Naive thymus-derived CD4-positive, alpha-beta T cell (primary cell): ENCODE measurements around the gene CREG1. TPM values are rescaled to one million over a fixed set of nuclear protein-coding genes. Genes with fewer than 3 reads are reported as not detected.

ENCODE experiments used
- ATAC-seq: fragments of 150-1000 bp; cut with Tn5 transposase; 2 replicates; pipeline ENCODE4 v1.10.0; 2021; ENCODE audit warnings: mild to moderate bottlenecking, moderate library complexity
- CTCF ChIA-PET: fragments of 350-600 bp; sonication (Branson Sonifier 250); formaldehyde crosslinking; loops from one replicate; lab custom pipeline; 2021; ENCODE audit warnings: antibody characterized with exemption; lab: Charles Lee
- POLR2A ChIA-PET: fragments of 350-600 bp; sonication (Branson Sonifier 250); formaldehyde crosslinking; loops from one replicate; lab custom pipeline; 2021; ENCODE audit warnings: antibody characterized with exemption, inconsistent platforms; lab: Charles Lee
- DNase-seq, 9 donors: peaks; one replicate each; pipeline versions ENCODE4 v3.0.0 to v3.0.0-alpha.2; 2020 to 2022; ENCODE audit warnings: mixed read lengths in 1 of 9
- H3K27ac ChIP-seq: one replicate; pipeline ENCODE4 v1.7.0; 2013; ENCODE audit warnings: mild to moderate bottlenecking, low read depth, low read length, moderate library complexity
- H3K27me3 ChIP-seq, 2 donors: one replicate each; pipeline ENCODE4 v1.7.0; 2013; ENCODE audit warnings: low read length in 2 of 2, mild to moderate bottlenecking in 2 of 2, moderate library complexity in 2 of 2; ENCODE audit not compliant: control insufficient read depth in 2 of 2, insufficient read depth in 2 of 2
- H3K36me3 ChIP-seq, 3 experiments: 1 replicate in 2 of 3; 2 replicates in 1 of 3; pipeline ENCODE4 v1.7.0; 2013; ENCODE audit warnings: low read length in 3 of 3, mild to moderate bottlenecking in 3 of 3, moderate library complexity in 1 of 3; ENCODE audit not compliant: insufficient read depth in 3 of 3, control insufficient read depth in 2 of 3
- H3K4me1 ChIP-seq, 2 donors: one replicate each; pipeline ENCODE4 v1.7.0; 2013; ENCODE audit warnings: low read length in 2 of 2, mild to moderate bottlenecking in 2 of 2, moderate library complexity in 1 of 2; ENCODE audit not compliant: control insufficient read depth in 2 of 2, insufficient read depth in 2 of 2
- H3K4me3 ChIP-seq: 2 replicates; pipeline ENCODE4 v1.7.0; 2013; ENCODE audit warnings: mild to moderate bottlenecking, low read length
- H3K9me3 ChIP-seq, 3 experiments: 1 replicate in 2 of 3; 2 replicates in 1 of 3; pipeline ENCODE4 v1.7.0; 2013; ENCODE audit warnings: low read length in 3 of 3; ENCODE audit not compliant: control insufficient read depth in 2 of 3
- H3K27ac Mint-ChIP-seq, 9 donors: one replicate each; pipeline ENCODE4 v1.8.0; 2020 to 2022; ENCODE audit warnings: mixed read lengths in 9 of 9, mild to moderate bottlenecking in 8 of 9, moderate library complexity in 5 of 9, inconsistent platforms in 2 of 9
- H3K27me3 Mint-ChIP-seq, 5 donors: one replicate each; pipeline ENCODE4 v1.8.0; 2021 to 2022; ENCODE audit warnings: mixed read lengths in 5 of 5, mild to moderate bottlenecking in 1 of 5
- H3K36me3 Mint-ChIP-seq, 5 donors: one replicate each; pipeline ENCODE4 v1.8.0; 2020 to 2022; ENCODE audit warnings: mixed read lengths in 5 of 5, mild to moderate bottlenecking in 3 of 5, inconsistent platforms in 1 of 5
- H3K4me1 Mint-ChIP-seq, 7 donors: one replicate each; pipeline ENCODE4 v1.8.0; 2020 to 2022; ENCODE audit warnings: mixed read lengths in 7 of 7, mild to moderate bottlenecking in 3 of 7, inconsistent platforms in 1 of 7
- H3K4me3 Mint-ChIP-seq, 10 donors: one replicate each; pipeline ENCODE4 v1.8.0; 2020 to 2022; ENCODE audit warnings: mild to moderate bottlenecking in 10 of 10, mixed read lengths in 10 of 10, moderate library complexity in 6 of 10, inconsistent platforms in 2 of 10
- H3K9me3 Mint-ChIP-seq, 11 donors: one replicate each; pipeline ENCODE4 v1.8.0; 2020 to 2022; ENCODE audit warnings: mixed read lengths in 11 of 11, mild to moderate bottlenecking in 4 of 11, inconsistent platforms in 1 of 11, moderate library complexity in 1 of 11
- intact Hi-C, 2 donors: fragments of 100-400 bp; cut with micrococcal nuclease; formaldehyde crosslinking; loops; one replicate each; pipeline ENCODE4 v1.15.1; 2023
- polyA plus RNA-seq, 2 donors: library from polyadenylated mRNA; unstranded; fragments of 300-500 nt; fragmentation: Illumina TruSeq; gene quantifications; one replicate each; pipeline ENCODE4 v1.2.3, GENCODE V29; 2021
- total RNA-seq, 6 experiments: library from RNA in 5 of 6; stranded (reverse) in 5 of 6; gene quantifications; 1 replicate in 5 of 6; 2 replicates in 1 of 6; pipeline ENCODE4 v1.2.3 and lab custom pipeline; 2021 to 2026

The CREG1 gene
- total and polyA plus RNA-seq, 7 experiments from 2014 or later, result 10.6 to 40.6 (median 23.4) TPM

GRCh38 chr1:167542109-167543032 lies 11.2 kb downstream of the CREG1 start:
- Histone ChIP-seq H3K27ac (no peak overlapping the region), H3K36me3 (peaks cover 0 to 24% (median 6%) of the 10 kb centered on the region in 3 experiments), H3K27me3 (no peaks in the 10 kb centered on the region), H3K4me1 (no peaks in the 10 kb centered on the region), H3K4me3 (no peak overlapping the region), H3K9me3 (no peaks in the 10 kb centered on the region)
- peaks cover 0 to 2% (median 0%) of the 10 kb centered on the region in 11 donors for H3K9me3 Mint-ChIP-seq
- ChIA-PET POLR2A (interaction anchor here (1.0 to 1.8 kb wide), 3 partner anchors 10 to 76 kb away, joined by 3 to 4 read pairs (median 4); no protein-coding TSS in a partner anchor), CTCF (interaction anchor here (0.5 to 3.1 kb wide), 6 partner anchors 11 to 319 kb away, joined by 3 to 18 read pairs (median 5); partner anchors contain the start of gene CREG1)
- no peak for DNase-seq
- intact Hi-C loops, result loop anchor here in 1 of 2 donors (1.0 to 5.0 kb wide), 3 partner anchors 14 to 420 kb away; partner anchors contain the start of gene POU2F1
- H3K27ac Mint-ChIP-seq, result peak overlapping the region in 2 of 9 donors; percentile 33 to 68
- peak overlapping the region in 1 of 10 donors; percentile 15 for H3K4me3 Mint-ChIP-seq
- H3K27me3 Mint-ChIP-seq, result no peaks in the 10 kb centered on the region
- H3K4me1 Mint-ChIP-seq, result peaks cover 3 to 56% (median 5%) of the 10 kb centered on the region in 7 donors
- H3K36me3 Mint-ChIP-seq, result peaks cover 0 to 26% (median 7%) of the 10 kb centered on the region in 5 donors
- ATAC-seq, result no peak

DNA sequence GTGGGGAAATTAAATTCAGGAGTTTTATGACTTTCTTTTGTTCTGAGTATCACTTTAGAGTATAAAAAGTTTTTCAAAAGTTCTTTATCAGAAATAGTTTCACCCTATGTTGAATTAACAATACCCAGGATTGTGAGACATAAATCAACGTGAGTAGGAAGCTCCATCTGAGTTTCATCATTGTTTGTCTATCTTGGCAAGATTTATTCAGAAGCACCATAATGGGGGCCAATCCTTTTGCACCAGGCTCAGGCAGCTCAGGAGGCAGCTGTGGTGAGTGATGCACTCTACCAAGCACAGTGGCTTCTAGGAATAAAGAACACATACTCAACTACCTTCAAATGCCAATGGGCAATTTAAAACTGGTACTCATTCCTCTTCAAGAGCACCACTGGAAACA lies 12.0 kb downstream of the CREG1 start:
- Mint-ChIP-seq H3K4me3 (peak overlapping the region in 1 of 10 donors; percentile 15), H3K27me3 (no peaks in the 10 kb centered on the region), H3K27ac (peak overlapping the region in 1 of 9 donors; percentile 68), H3K9me3 (peaks cover 0 to 2% (median 0%) of the 10 kb centered on the region in 11 donors), H3K4me1 (peaks cover 3 to 56% (median 5%) of the 10 kb centered on the region in 7 donors), H3K36me3 (peaks cover 0 to 21% (median 2%) of the 10 kb centered on the region in 5 donors)
- DNase-seq (no peak), ATAC-seq (no peak)
- Histone ChIP-seq H3K4me1 (no peaks in the 10 kb centered on the region), H3K36me3 (peaks cover 0 to 20% (median 1%) of the 10 kb centered on the region in 3 experiments), H3K27me3 (no peaks in the 10 kb centered on the region), H3K9me3 (no peaks in the 10 kb centered on the region), H3K27ac (no peak overlapping the region), H3K4me3 (no peak overlapping the region)
- CTCF ChIA-PET, result interaction anchor here (0.7 to 3.3 kb wide), 8 partner anchors 8 to 319 kb away, joined by 3 to 18 read pairs (median 6); partner anchors contain the start of gene CREG1
- intact Hi-C loops, result loop anchor here (1.0 to 5.0 kb wide), 7 partner anchors 13 to 475 kb away; partner anchors contain the start of gene POU2F1 (in 1 of the 2)
- POLR2A ChIA-PET, result interaction anchor here (0.5 to 1.8 kb wide), 5 partner anchors 9 to 75 kb away, joined by 3 to 4 read pairs (median 4); no protein-coding TSS in a partner anchor

DNA sequence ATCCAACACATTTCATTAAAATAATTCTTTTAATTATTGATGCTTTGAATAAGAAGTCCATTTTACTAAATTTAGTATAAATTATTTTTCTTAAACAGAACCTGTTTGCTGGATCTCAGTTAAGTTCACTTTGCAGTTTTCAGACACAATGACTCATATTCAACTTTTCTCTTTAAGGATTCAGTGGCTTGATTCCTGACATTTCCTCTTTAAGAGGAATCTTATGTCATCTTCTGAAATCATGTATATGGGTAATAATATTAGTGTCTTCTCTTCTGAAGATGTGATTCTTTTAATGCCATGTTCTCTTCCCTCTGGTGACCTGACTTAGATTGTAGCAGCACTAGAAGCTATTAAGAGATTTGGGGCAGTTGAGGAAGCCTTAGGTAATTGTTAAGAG lies 12.6 kb downstream of the CREG1 start:
- ChIA-PET POLR2A (interaction anchor here (0.5 to 1.8 kb wide), 4 partner anchors 8 to 74 kb away, joined by 3 to 4 read pairs (median 4); no protein-coding TSS in a partner anchor), CTCF (interaction anchor here (0.6 to 3.3 kb wide), 19 partner anchors 9 to 411 kb away, joined by 3 to 18 read pairs (median 5); partner anchors contain the start of genes CD247 and CREG1)
- no peak for ATAC-seq
- no peak overlapping the region for H3K27ac ChIP-seq
- no peaks in the 10 kb centered on the region for H3K4me1 ChIP-seq
- Mint-ChIP-seq H3K9me3 (peaks cover 0 to 2% (median 0%) of the 10 kb centered on the region in 11 donors), H3K36me3 (peaks cover 0 to 19% (median 0%) of the 10 kb centered on the region in 5 donors), H3K4me3 (no peak overlapping the region), H3K27me3 (no peaks in the 10 kb centered on the region), H3K27ac (no peak overlapping the region), H3K4me1 (peaks cover 3 to 56% (median 5%) of the 10 kb centered on the region in 7 donors)
- intact Hi-C loops, result loop anchor here (2.0 to 5.0 kb wide), 6 partner anchors 14 to 474 kb away; partner anchors contain the start of gene POU2F1 (in 1 of the 2)
- H3K9me3 ChIP-seq, result no peaks in the 10 kb centered on the region
- H3K27me3 ChIP-seq, result no peaks in the 10 kb centered on the region
- H3K4me3 ChIP-seq, result no peak overlapping the region
- DNase-seq, result no peak
- H3K36me3 ChIP-seq, result peaks cover 0 to 17% (median 0%) of the 10 kb centered on the region in 3 experiments

GRCh38 chr1:167538657-167539056 lies 14.9 kb downstream of the CREG1 start:
- intact Hi-C loops, result no loop called here
- Mint-ChIP-seq H3K27ac (peak overlapping the region in 1 of 9 donors; percentile 20), H3K9me3 (peaks cover 0 to 2% (median 0%) of the 10 kb centered on the region in 11 donors), H3K27me3 (no peaks in the 10 kb centered on the region), H3K4me1 (peaks cover 3 to 42% (median 5%) of the 10 kb centered on the region in 7 donors), H3K4me3 (peak overlapping the region in 1 of 10 donors; percentile 59), H3K36me3 (peaks cover 0 to 4% (median 0%) of the 10 kb centered on the region in 5 donors)
- ChIA-PET CTCF (interaction anchor here (0.9 to 3.3 kb wide), 5 partner anchors 34 to 149 kb away, joined by 3 to 14 read pairs (median 3); no protein-coding TSS in a partner anchor), POLR2A (no interaction called here)
- Histone ChIP-seq H3K4me1 (no peaks in the 10 kb centered on the region), H3K4me3 (no peak overlapping the region), H3K9me3 (no peaks in the 10 kb centered on the region), H3K27ac (no peak overlapping the region), H3K36me3 (no peaks in the 10 kb centered on the region), H3K27me3 (no peaks in the 10 kb centered on the region)
- no peak for DNase-seq
- ATAC-seq, result no peak

DNA sequence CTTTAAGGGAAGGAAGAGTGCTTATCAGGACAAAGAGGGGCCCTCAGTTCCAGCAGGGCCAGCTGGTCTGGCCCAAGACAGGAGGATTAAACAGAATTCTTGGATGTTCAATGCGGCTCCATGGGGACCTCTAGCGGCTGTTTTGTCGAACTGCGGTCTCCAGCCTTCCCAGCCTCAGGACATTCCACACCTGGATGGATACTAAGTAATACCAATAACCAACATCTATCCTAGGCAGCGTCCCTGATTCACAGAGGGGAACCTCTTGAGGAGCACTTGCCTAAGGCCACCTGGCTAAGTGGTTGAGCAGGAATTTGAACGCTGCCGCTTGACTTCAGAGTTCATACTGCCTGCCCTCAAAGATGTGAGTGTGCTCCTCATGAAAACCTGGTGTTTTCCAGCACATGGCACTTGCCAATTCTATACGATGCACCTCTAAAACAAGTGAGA lies 19.7 kb downstream of the CREG1 start:
- H3K4me3 Mint-ChIP-seq, result no peak overlapping the region
- no peaks in the 10 kb centered on the region for H3K9me3 Mint-ChIP-seq
- peaks cover 0 to 11% (median 2%) of the 10 kb centered on the region in 7 donors for H3K4me1 Mint-ChIP-seq
- Histone ChIP-seq H3K9me3 (no peaks in the 10 kb centered on the region), H3K4me1 (no peaks in the 10 kb centered on the region), H3K27ac (no peak overlapping the region), H3K27me3 (no peaks in the 10 kb centered on the region), H3K36me3 (no peaks in the 10 kb centered on the region), H3K4me3 (no peak overlapping the region)
- ATAC-seq (peak; percentile 87), DNase-seq (peak in 8 of 9 donors; percentile 50 to 72 (median 58))
- POLR2A ChIA-PET, result interaction anchor here (0.6 to 4.6 kb wide), 11 partner anchors 10 to 265 kb away, joined by 3 to 38 read pairs (median 3); partner anchors contain the start of gene CD247
- peak overlapping the region in 1 of 9 donors; percentile 30 for H3K27ac Mint-ChIP-seq
- no peaks in the 10 kb centered on the region for H3K36me3 Mint-ChIP-seq
- peaks cover 0 to 3% (median 0%) of the 10 kb centered on the region in 5 donors for H3K27me3 Mint-ChIP-seq
- intact Hi-C loops, result loop anchor here (1.0 to 5.0 kb wide), 8 partner anchors 42 to 467 kb away; partner anchors contain the start of gene POU2F1 (in 1 of the 2)
- CTCF ChIA-PET, result interaction anchor here (0.7 to 4.8 kb wide), 38 partner anchors 9 to 410 kb away, joined by 3 to 48 read pairs (median 5); partner anchors contain the start of genes CD247, CREG1 and POU2F1
